Measurements from ENCODE around the gene AAK1. TPM values are rescaled to one million over a fixed set of nuclear protein-coding genes. Genes with fewer than 3 reads are reported as not detected.
A peak's percentile ranks its signal among the peaks of the same experiment; 100 is the strongest.

AAK1 gene
- total RNA-seq, 2 experiments from 2014 or later = 95.2 to 99.3 TPM

DNA sequence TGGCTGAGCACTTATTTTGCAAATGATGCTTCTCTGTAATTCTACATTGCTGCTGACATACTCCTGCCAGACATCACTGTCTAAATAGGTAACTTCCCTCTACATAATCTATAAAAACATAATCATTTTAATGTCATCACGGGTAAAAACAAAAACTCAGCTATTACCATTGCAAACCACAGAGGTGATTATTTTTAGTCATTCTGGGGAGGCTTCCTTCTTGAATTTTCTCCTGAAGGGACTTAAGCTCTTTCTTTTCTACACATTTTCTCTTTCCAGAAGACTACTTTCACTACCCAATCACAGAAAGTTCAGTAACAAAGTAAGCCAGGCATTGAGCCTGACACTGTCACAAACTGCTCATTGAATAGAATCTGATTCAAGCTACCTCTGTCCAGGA lies 165.9 kb downstream of the AAK1 start:
- H3K4me3 Mint-ChIP-seq = no peak overlapping the region
- peaks cover 44% of the 10 kb centered on the region for H3K4me1 Mint-ChIP-seq (ENCODE audit: low read depth)
- intact Hi-C loops (cut with micrococcal nuclease) = loop anchor here (2.0 kb wide), 1 partner anchor 41 kb away; the partner anchor contains the start of gene NFU1
- peak overlapping the region; percentile 0 for H3K27ac Mint-ChIP-seq
- no peaks in the 10 kb centered on the region for H3K9me3 Mint-ChIP-seq
- peaks cover 27% of the 10 kb centered on the region for H3K36me3 Mint-ChIP-seq
- no peaks in the 10 kb centered on the region for H3K27me3 Mint-ChIP-seq
- no peak for DNase-seq
- ChIA-PET CTCF (interaction anchor here (1.1 to 1.2 kb wide), 2 partner anchors 24 to 247 kb away, joined by 3 to 4 read pairs; no protein-coding TSS in a partner anchor), POLR2A (interaction anchor here (0.6 to 1.3 kb wide), 3 partner anchors 18 to 40 kb away, joined by 3 to 4 read pairs (median 4); partner anchors contain the start of gene NFU1)

DNA sequence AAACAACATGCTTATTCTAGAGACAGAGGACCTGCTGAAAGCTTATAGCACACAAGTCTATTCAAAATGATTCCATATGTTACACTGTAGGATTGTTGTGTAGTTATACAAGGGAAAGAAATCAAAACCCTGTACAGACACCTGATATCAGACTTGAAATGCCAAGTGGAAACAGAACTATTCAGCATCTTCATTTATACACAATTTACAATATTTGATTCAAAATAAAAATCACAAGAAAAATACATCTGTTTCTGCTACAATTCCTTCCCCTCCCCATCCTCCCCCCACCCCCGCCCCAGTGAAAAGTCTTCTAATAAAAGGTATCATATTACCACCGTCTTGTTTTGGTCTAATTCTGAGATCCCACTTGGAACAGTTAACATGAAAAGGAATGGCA lies 168.9 kb downstream of the AAK1 start:
- CTCF ChIA-PET = no interaction called here
- intact Hi-C loops (cut with micrococcal nuclease) = no loop called here
- Mint-ChIP-seq H3K9me3 (no peaks in the 10 kb centered on the region), H3K4me3 (no peak overlapping the region), H3K36me3 (peaks cover 20% of the 10 kb centered on the region), H3K27ac (no peak overlapping the region), H3K4me1 (ENCODE audit: low read depth) (peaks cover 37% of the 10 kb centered on the region), H3K27me3 (no peaks in the 10 kb centered on the region)
- DNase-seq = no peak
- POLR2A ChIA-PET = no interaction called here

DNA sequence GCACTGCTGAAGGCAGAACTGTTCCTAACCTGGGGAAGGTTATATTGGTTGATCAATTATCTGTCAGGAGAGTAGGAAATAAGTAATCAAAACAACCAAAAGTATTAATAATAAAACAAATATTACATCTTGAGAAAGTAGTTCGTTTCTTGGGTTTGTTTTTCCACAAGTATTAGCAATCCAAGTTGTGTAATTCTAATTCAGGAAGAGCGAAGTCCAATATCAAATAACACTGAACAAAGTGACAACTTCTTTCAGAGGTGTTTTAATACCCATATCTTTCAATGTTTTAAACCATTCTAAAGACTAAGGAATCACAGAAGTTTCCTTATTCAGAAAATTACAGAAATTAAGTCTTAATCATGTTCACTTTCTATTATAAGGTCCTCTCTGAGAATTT lies 171.7 kb downstream of the AAK1 start:
- no peaks in the 10 kb centered on the region for H3K27me3 Mint-ChIP-seq
- peaks cover 18% of the 10 kb centered on the region for H3K36me3 Mint-ChIP-seq
- H3K27ac Mint-ChIP-seq = no peak overlapping the region
- H3K9me3 Mint-ChIP-seq = no peaks in the 10 kb centered on the region
- intact Hi-C loops (cut with micrococcal nuclease) = no loop called here
- ChIA-PET CTCF (no interaction called here), POLR2A (no interaction called here)
- no peak overlapping the region for H3K4me3 Mint-ChIP-seq
- no peak for DNase-seq
- H3K4me1 Mint-ChIP-seq (ENCODE audit: low read depth) = peaks cover 16% of the 10 kb centered on the region

DNA sequence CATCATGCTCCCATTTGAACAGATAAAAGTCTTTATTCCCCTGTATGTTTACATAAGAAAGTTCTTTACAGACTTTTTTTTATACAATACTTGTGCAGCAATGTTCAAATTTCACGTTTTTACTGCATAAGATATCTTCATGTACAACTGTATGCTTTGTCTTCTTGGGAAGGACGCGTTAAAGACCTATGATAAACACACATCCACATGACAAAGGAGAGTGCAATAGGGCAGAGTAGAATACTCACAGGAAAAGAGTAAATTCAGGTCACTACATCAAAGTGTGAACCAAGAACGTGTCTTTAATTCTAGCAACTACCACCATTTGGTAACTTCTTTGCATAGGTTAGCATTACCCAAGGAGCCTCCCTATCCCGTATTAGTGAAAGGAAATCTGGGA lies 172.6 kb downstream of the AAK1 start:
- no peak for DNase-seq
- no peaks in the 10 kb centered on the region for H3K9me3 Mint-ChIP-seq
- H3K27ac Mint-ChIP-seq = no peak overlapping the region
- intact Hi-C loops (cut with micrococcal nuclease) = no loop called here
- no peak overlapping the region for H3K4me3 Mint-ChIP-seq
- H3K4me1 Mint-ChIP-seq (ENCODE audit: low read depth) = peaks cover 9% of the 10 kb centered on the region
- no peaks in the 10 kb centered on the region for H3K27me3 Mint-ChIP-seq
- H3K36me3 Mint-ChIP-seq = peaks cover 22% of the 10 kb centered on the region
- CTCF ChIA-PET = no interaction called here
- POLR2A ChIA-PET = no interaction called here

DNA sequence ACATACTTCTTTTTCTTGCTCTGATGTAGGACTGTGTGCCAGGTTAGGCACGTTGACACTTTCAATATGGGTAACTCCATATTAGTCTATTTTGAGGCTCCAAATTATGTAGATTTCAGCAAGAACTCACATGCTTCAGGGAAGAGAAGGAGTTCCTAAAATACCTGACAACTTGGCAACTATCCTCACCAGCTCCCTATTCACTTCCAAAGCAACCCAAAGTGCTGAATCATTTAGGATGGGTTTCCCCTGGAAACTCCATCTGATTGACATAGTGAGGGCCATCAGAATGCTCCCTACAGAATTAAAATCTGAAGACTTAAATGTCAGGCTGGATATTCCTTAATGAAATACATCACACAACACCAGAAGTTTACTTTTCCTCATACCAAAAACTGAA lies 173.8 kb downstream of the AAK1 start:
- Mint-ChIP-seq H3K4me1 (ENCODE audit: low read depth) (no peaks in the 10 kb centered on the region), H3K9me3 (no peaks in the 10 kb centered on the region), H3K36me3 (peaks cover 24% of the 10 kb centered on the region), H3K27me3 (no peaks in the 10 kb centered on the region), H3K4me3 (no peak overlapping the region), H3K27ac (no peak overlapping the region)
- POLR2A ChIA-PET = no interaction called here
- intact Hi-C loops (cut with micrococcal nuclease) = no loop called here
- CTCF ChIA-PET = no interaction called here
- DNase-seq = no peak

DNA sequence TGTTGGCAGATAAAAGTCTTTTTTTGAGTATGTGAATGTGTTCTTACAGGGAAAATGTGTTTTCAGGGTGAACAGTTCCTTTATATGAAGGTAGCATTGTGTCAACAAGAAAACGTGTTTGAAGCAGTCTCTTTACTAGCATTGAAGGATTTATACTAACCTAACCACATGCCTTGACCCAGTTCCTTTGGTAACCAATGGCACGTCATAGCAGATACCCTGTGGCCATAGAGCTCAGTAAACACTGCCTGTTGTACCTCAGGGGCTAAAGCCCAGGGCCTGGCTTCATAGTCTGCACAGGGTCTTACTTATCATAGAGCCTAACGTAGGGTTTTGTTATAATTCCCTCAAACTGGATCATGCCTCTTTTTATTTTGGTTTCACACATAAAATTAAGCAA lies 174.2 kb downstream of the AAK1 start:
- intact Hi-C loops (cut with micrococcal nuclease) = no loop called here
- no peak for DNase-seq
- H3K36me3 Mint-ChIP-seq = peaks cover 25% of the 10 kb centered on the region
- no peaks in the 10 kb centered on the region for H3K9me3 Mint-ChIP-seq
- H3K4me3 Mint-ChIP-seq = no peak overlapping the region
- H3K27me3 Mint-ChIP-seq = no peaks in the 10 kb centered on the region
- ChIA-PET CTCF (no interaction called here), POLR2A (no interaction called here)
- H3K4me1 Mint-ChIP-seq (ENCODE audit: low read depth) = no peaks in the 10 kb centered on the region
- no peak overlapping the region for H3K27ac Mint-ChIP-seq

DNA sequence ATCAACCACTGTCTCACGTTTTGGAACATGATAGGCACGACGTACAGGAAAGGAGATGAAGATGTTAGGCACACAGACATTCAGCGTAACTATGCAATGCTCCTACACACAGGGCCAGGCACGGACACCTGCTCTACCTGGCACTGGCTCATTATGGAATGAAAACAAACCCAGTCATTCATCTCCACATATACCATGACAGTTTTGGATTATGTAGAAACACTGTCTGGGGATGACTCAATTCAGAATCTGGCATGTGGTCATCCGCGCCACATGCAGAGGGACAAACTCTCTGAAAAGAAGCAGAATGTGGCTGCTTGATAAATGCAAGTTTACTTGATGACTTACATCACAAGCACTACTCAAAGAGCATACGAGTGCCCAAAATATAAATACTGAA lies 176.8 kb downstream of the AAK1 start:
- no peaks in the 10 kb centered on the region for H3K9me3 Mint-ChIP-seq
- ChIA-PET POLR2A (no interaction called here), CTCF (interaction anchor here (1.1 kb wide), 1 partner anchor 29 kb away, joined by 3 read pairs; the partner anchor contains the start of gene NFU1)
- no peak overlapping the region for H3K4me3 Mint-ChIP-seq
- DNase-seq = peak; percentile 44
- no peak overlapping the region for H3K27ac Mint-ChIP-seq
- H3K36me3 Mint-ChIP-seq = peaks cover 33% of the 10 kb centered on the region
- H3K27me3 Mint-ChIP-seq = no peaks in the 10 kb centered on the region
- no peaks in the 10 kb centered on the region for H3K4me1 Mint-ChIP-seq (ENCODE audit: low read depth)
- intact Hi-C loops (cut with micrococcal nuclease) = no loop called here

DNA sequence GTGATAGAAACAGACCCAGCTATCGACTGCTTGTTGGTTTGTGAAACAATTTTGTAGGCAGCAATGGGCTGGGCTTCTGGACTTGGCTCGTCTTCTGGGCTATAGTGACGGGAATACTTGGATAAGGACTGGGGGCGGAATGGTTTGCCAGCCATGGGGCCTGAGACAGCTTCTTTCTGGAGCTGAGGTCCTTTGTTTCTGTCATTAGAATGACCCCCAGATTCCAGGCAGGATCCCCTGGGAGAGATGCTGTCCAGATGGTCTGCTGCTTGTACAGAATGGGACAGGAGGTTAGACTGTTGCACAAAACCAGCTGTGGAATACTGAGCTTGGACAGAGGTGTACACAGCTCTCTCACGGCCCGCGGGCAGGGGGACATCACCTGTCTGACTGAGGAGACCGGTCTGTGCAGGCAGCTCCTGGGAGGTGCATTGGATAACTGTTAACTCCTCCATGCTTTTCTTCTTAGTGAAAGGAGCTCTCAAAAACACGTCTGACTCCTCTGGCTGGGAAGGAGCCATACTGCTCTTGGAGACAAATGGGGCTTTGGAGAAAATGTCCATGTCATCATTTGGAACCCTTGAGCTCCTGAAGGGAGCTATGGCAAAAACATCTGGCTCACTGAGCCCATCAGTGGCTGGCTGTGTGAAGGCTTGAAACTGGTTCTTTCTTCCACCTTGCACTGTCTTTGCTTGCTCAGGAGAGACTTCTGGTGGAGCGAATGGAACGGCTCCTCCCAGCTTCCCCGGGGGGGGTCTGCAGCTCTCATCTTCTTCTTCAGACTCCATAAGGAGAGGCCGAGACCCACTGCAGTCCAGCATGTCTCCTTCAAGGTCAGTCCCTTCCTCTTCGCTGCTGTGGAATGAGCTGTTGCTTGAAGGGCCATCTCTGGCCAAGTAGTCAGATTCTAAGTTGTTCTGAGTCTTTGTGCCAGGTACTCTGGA lies 177.8 kb downstream of the AAK1 start:
- ChIA-PET CTCF (interaction anchor here (0.5 to 1.1 kb wide), 3 partner anchors 10 to 291 kb away, joined by 3 to 6 read pairs (median 3); partner anchors contain the start of gene NFU1), POLR2A (no interaction called here)
- no peak for DNase-seq
- intact Hi-C loops (cut with micrococcal nuclease) = no loop called here
- Mint-ChIP-seq H3K4me3 (no peak overlapping the region), H3K36me3 (peaks cover 38% of the 10 kb centered on the region), H3K27ac (no peak overlapping the region), H3K9me3 (no peaks in the 10 kb centered on the region), H3K27me3 (no peaks in the 10 kb centered on the region), H3K4me1 (ENCODE audit: low read depth) (no peaks in the 10 kb centered on the region)

DNA sequence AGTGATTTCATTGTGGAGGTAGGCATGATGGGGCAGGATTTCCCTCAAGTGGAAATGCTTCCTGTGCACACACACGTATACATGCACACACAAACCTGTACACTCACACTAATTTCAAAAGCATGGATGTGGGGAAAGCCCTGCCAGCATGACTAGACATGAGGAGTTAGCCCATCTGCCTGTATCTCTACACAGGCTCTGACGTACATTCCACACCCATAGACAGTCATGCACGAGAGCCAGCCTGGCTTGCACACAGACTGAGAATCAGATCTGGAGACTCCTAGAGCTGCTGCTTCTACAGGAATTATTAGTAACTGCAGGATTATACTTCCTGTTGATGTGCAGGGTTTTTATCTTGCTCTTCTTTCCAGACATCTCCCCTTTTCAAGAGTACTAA lies 179.0 kb downstream of the AAK1 start:
- no peak for DNase-seq

DNA sequence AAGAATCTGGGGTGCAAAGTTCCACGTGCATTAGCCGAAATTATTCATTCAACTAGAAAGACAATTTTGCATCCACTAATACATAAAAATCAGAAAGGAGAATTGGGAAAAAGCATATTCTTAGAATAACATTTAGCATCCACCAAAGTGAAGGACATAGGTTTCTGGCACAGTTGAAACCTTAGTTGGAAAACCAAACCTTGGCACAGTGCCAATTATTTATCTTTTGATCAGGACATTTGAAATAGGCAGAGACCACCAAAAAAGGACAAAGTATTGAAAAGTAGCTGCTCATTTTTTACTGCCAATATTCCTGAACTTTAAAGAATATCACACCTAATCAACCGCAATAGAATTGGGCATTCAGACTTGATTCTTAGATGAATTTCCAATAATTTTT lies 180.8 kb downstream of the AAK1 start:
- H3K27ac Mint-ChIP-seq = no peak overlapping the region
- H3K4me1 Mint-ChIP-seq (ENCODE audit: low read depth) = no peaks in the 10 kb centered on the region
- POLR2A ChIA-PET = no interaction called here
- DNase-seq = no peak
- no peak overlapping the region for H3K4me3 Mint-ChIP-seq
- CTCF ChIA-PET = interaction anchor here (0.6 kb wide), 1 partner anchor 28 kb away, joined by 3 read pairs; no protein-coding TSS in a partner anchor
- no peaks in the 10 kb centered on the region for H3K9me3 Mint-ChIP-seq
- intact Hi-C loops (cut with micrococcal nuclease) = no loop called here
- H3K27me3 Mint-ChIP-seq = no peaks in the 10 kb centered on the region
- peaks cover 36% of the 10 kb centered on the region for H3K36me3 Mint-ChIP-seq

More for the DNA sequence above, 179.0 kb downstream of the AAK1 start:
- ChIA-PET CTCF (no interaction called here), POLR2A (no interaction called here)
- H3K27ac Mint-ChIP-seq = no peak overlapping the region
- no peaks in the 10 kb centered on the region for H3K9me3 Mint-ChIP-seq
- H3K4me1 Mint-ChIP-seq (ENCODE audit: low read depth) = no peaks in the 10 kb centered on the region
- peaks cover 41% of the 10 kb centered on the region for H3K36me3 Mint-ChIP-seq
- no peak overlapping the region for H3K4me3 Mint-ChIP-seq
- no peaks in the 10 kb centered on the region for H3K27me3 Mint-ChIP-seq
- intact Hi-C loops (cut with micrococcal nuclease) = no loop called here

DNA sequence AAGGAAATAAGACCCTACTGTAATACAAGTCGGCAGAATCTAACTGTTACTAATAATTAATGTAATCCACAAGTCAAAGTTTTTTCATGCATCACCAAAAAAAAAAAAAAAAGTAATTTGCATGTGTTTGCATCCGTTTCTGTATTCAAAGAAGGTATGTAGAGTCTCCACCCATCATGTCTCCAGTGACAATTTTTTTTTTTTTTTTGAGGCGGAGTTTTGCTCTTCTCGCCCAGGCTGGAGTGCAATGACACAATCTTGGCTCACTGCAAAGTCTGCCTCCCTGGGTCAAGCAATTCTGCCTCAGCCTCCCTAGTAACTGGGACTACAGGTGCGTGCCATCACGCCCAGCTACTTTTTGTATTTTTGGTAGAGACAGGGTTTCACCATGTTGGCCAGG lies 182.1 kb downstream of the AAK1 start:
- Mint-ChIP-seq H3K9me3 (no peaks in the 10 kb centered on the region), H3K27ac (no peak overlapping the region), H3K4me3 (no peak overlapping the region), H3K36me3 (peaks cover 31% of the 10 kb centered on the region), H3K27me3 (no peaks in the 10 kb centered on the region), H3K4me1 (ENCODE audit: low read depth) (no peaks in the 10 kb centered on the region)
- no peak for DNase-seq
- ChIA-PET CTCF (no interaction called here), POLR2A (no interaction called here)
- intact Hi-C loops (cut with micrococcal nuclease) = no loop called here

DNA sequence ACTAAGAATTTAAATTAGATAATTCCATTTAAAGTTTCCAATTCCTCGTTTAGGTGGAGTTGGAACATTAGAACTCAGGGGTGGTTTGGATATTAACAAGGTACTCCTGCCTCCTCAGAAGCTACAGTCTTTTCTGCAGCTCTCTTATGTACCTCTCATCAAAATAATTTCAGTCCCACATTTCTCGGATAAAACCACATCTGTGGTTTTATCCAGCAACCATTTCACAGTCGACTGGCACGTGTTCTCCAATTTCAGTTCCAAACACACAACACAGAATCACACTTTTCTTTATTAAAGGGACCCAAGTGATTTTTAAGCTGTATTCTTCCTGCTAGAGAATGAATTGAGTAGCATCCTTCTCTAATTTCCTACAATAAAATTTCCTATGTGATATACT lies 183.6 kb downstream of the AAK1 start:
- no peaks in the 10 kb centered on the region for H3K9me3 Mint-ChIP-seq
- CTCF ChIA-PET = interaction anchor here (0.9 kb wide), 1 partner anchor 16 kb away, joined by 3 read pairs; no protein-coding TSS in a partner anchor

More for the DNA sequence above, 183.6 kb downstream of the AAK1 start:
- no peak for DNase-seq
- POLR2A ChIA-PET = no interaction called here
- no peak overlapping the region for H3K4me3 Mint-ChIP-seq
- no peaks in the 10 kb centered on the region for H3K27me3 Mint-ChIP-seq
- intact Hi-C loops (cut with micrococcal nuclease) = no loop called here
- peaks cover 3% of the 10 kb centered on the region for H3K4me1 Mint-ChIP-seq (ENCODE audit: low read depth)
- H3K27ac Mint-ChIP-seq = no peak overlapping the region
- H3K36me3 Mint-ChIP-seq = peaks cover 18% of the 10 kb centered on the region

All from activated CD4-positive, alpha-beta memory T cell treated with anti-CD3 and anti-CD28 coated beads for 36 hours (primary cell).